ENCODE results near the gene HMX3.
A peak's percentile ranks its signal among the peaks of the same experiment; 100 is the strongest.

Gene HMX3

GRCh38 chr10:123148414-123149161, 12.8 kb downstream of the HMX3 start:
- Histone ChIP-seq H3K18ac (ENCODE audit: low read length) (no peak overlapping the region), H3K4ac (ENCODE audit: low read depth, low read length) (no peak overlapping the region), H2BK5ac (ENCODE audit: low read depth, low read length, poor library complexity) (no peak overlapping the region), H3K79me1 (ENCODE audit: low read length) (no peaks in the 10 kb centered on the region), H2BK12ac (ENCODE audit: low read length) (no peak overlapping the region), H3K79me2 (ENCODE audit: control insufficient read depth, insufficient read depth, low read length, poor library complexity) (no peaks in the 10 kb centered on the region), H3K4me1 (ENCODE audit: control insufficient read depth in 1 of 2, insufficient read depth in 2 of 2, low read length in 2 of 2) (peaks cover 9 to 14% of the 10 kb centered on the region in 2 experiments), H3K27ac (ENCODE audit: low read depth, low read length) (no peak overlapping the region), H3K27me3 (ENCODE audit: insufficient read depth, low read length) (peaks cover 78% of the 10 kb centered on the region), H2BK120ac (ENCODE audit: insufficient read depth, low read length, poor library complexity) (no peak overlapping the region), H2AFZ (ENCODE audit: insufficient read depth, low read length, poor library complexity) (peak overlapping the region; percentile 18), H3K36me3 (ENCODE audit: control insufficient read depth in 1 of 2, insufficient read depth in 2 of 2, low read length in 2 of 2) (no peaks in the 10 kb centered on the region), H3K14ac (ENCODE audit: low read length) (no peak overlapping the region), H4K12ac (ENCODE audit: low read depth, low read length) (no peak overlapping the region), H3K23ac (ENCODE audit: low read length) (no peak overlapping the region), H3K4me2 (ENCODE audit: low read length) (peak overlapping the region; percentile 35), H4K91ac (ENCODE audit: low read depth, low read length) (no peak overlapping the region), H3K4me3 (ENCODE audit: low read depth, low read length) (no peak overlapping the region), H2AK5ac (ENCODE audit: low read length) (no peak overlapping the region), H3K9ac (ENCODE audit: low read length) (no peak overlapping the region), H3K9me3 (ENCODE audit: insufficient read depth, low read depth, low read length) (peaks cover 5% of the 10 kb centered on the region), H4K8ac (ENCODE audit: low read depth, low read length) (no peak overlapping the region)
- WGBS (ENCODE audit: extremely low coverage, insufficient coverage, insufficient read length), result no CpG with 5 or more reads among the region's 55 CpGs
- DNase-seq, result no peak

- no peak for DNase-seq
- Histone ChIP-seq H3K4me1 (ENCODE audit: control insufficient read depth in 1 of 2, insufficient read depth in 2 of 2, low read length in 2 of 2) (peaks cover 9 to 14% of the 10 kb centered on the region in 2 experiments), H3K4me2 (ENCODE audit: low read length) (peak overlapping the region; percentile 70), H3K27ac (ENCODE audit: low read depth, low read length) (no peak overlapping the region), H3K4me3 (ENCODE audit: low read depth, low read length) (no peak overlapping the region), H2BK12ac (ENCODE audit: low read length) (no peak overlapping the region), H3K4ac (ENCODE audit: low read depth, low read length) (no peak overlapping the region), H3K9ac (ENCODE audit: low read length) (no peak overlapping the region), H3K9me3 (ENCODE audit: insufficient read depth, low read depth, low read length) (peaks cover 5% of the 10 kb centered on the region), H4K8ac (ENCODE audit: low read depth, low read length) (no peak overlapping the region), H3K14ac (ENCODE audit: low read length) (no peak overlapping the region), H2AFZ (ENCODE audit: insufficient read depth, low read length, poor library complexity) (no peak overlapping the region), H2BK5ac (ENCODE audit: low read depth, low read length, poor library complexity) (no peak overlapping the region), H2AK5ac (ENCODE audit: low read length) (no peak overlapping the region), H3K23ac (ENCODE audit: low read length) (no peak overlapping the region), H3K27me3 (ENCODE audit: insufficient read depth, low read length) (peaks cover 74% of the 10 kb centered on the region), H3K18ac (ENCODE audit: low read length) (no peak overlapping the region), H3K79me2 (ENCODE audit: control insufficient read depth, insufficient read depth, low read length, poor library complexity) (no peaks in the 10 kb centered on the region), H4K12ac (ENCODE audit: low read depth, low read length) (no peak overlapping the region), H3K79me1 (ENCODE audit: low read length) (no peaks in the 10 kb centered on the region), H3K36me3 (ENCODE audit: control insufficient read depth in 1 of 2, insufficient read depth in 2 of 2, low read length in 2 of 2) (no peaks in the 10 kb centered on the region), H4K91ac (ENCODE audit: low read depth, low read length) (no peak overlapping the region), H2BK120ac (ENCODE audit: insufficient read depth, low read length, poor library complexity) (no peak overlapping the region)
- WGBS (ENCODE audit: extremely low coverage, insufficient coverage, insufficient read length), result no CpG with 5 or more reads among the region's 12 CpGs
These were observed 13.4 kb downstream of the HMX3 start for GRCh38 chr10:123149162-123149567.

GRCh38 chr10:123149568-123150270, 13.9 kb downstream of the HMX3 start:
- no peaks in the 10 kb centered on the region for H3K36me3 ChIP-seq (ENCODE audit: control insufficient read depth in 1 of 2, insufficient read depth in 2 of 2, low read length in 2 of 2)
- no peak overlapping the region for H2BK5ac ChIP-seq (ENCODE audit: low read depth, low read length, poor library complexity)
- no CpG with 5 or more reads among the region's 76 CpGs for WGBS (ENCODE audit: extremely low coverage, insufficient coverage, insufficient read length)

GRCh38 chr10:123150271-123150985, 14.7 kb downstream of the HMX3 start:
- no peak overlapping the region for H3K9ac ChIP-seq (ENCODE audit: low read length)
- H3K9me3 ChIP-seq (ENCODE audit: insufficient read depth, low read depth, low read length), result peaks cover 5% of the 10 kb centered on the region
- no peak overlapping the region for H3K14ac ChIP-seq (ENCODE audit: low read length)
- no peak overlapping the region for H3K4me3 ChIP-seq (ENCODE audit: low read depth, low read length)
- H4K91ac ChIP-seq (ENCODE audit: low read depth, low read length), result no peak overlapping the region
- H4K12ac ChIP-seq (ENCODE audit: low read depth, low read length), result no peak overlapping the region
- H2AK5ac ChIP-seq (ENCODE audit: low read length), result no peak overlapping the region
- no peak overlapping the region for H3K4ac ChIP-seq (ENCODE audit: low read depth, low read length)
- no peak overlapping the region for H2BK5ac ChIP-seq (ENCODE audit: low read depth, low read length, poor library complexity)
- no CpG with 5 or more reads among the region's 34 CpGs for WGBS (ENCODE audit: extremely low coverage, insufficient coverage, insufficient read length)
- H3K79me2 ChIP-seq (ENCODE audit: control insufficient read depth, insufficient read depth, low read length, poor library complexity), result peaks cover 8% of the 10 kb centered on the region
- H3K27me3 ChIP-seq (ENCODE audit: insufficient read depth, low read length), result peaks cover 62% of the 10 kb centered on the region
- no peak overlapping the region for H3K27ac ChIP-seq (ENCODE audit: low read depth, low read length)
- H2BK120ac ChIP-seq (ENCODE audit: insufficient read depth, low read length, poor library complexity), result no peak overlapping the region
- H3K4me1 ChIP-seq (ENCODE audit: control insufficient read depth in 1 of 2, insufficient read depth in 2 of 2, low read length in 2 of 2), result peaks cover 9 to 14% of the 10 kb centered on the region in 2 experiments
- peak overlapping the region; percentile 70 for H3K4me2 ChIP-seq (ENCODE audit: low read length)
- H3K18ac ChIP-seq (ENCODE audit: low read length), result no peak overlapping the region
- H4K8ac ChIP-seq (ENCODE audit: low read depth, low read length), result no peak overlapping the region
- H2BK12ac ChIP-seq (ENCODE audit: low read length), result no peak overlapping the region
- H2AFZ ChIP-seq (ENCODE audit: insufficient read depth, low read length, poor library complexity), result peak overlapping the region; percentile 52
- H3K36me3 ChIP-seq (ENCODE audit: control insufficient read depth in 1 of 2, insufficient read depth in 2 of 2, low read length in 2 of 2), result no peaks in the 10 kb centered on the region
- peaks cover 7% of the 10 kb centered on the region for H3K79me1 ChIP-seq (ENCODE audit: low read length)
- no peak for DNase-seq
- H3K23ac ChIP-seq (ENCODE audit: low read length), result no peak overlapping the region

More at GRCh38 chr10:123149568-123150270, 13.9 kb downstream of the HMX3 start:
- Histone ChIP-seq H2BK120ac (ENCODE audit: insufficient read depth, low read length, poor library complexity) (no peak overlapping the region), H3K27ac (ENCODE audit: low read depth, low read length) (no peak overlapping the region), H4K12ac (ENCODE audit: low read depth, low read length) (no peak overlapping the region), H2AK5ac (ENCODE audit: low read length) (no peak overlapping the region), H3K79me2 (ENCODE audit: control insufficient read depth, insufficient read depth, low read length, poor library complexity) (peaks cover 5% of the 10 kb centered on the region), H3K14ac (ENCODE audit: low read length) (no peak overlapping the region), H3K4ac (ENCODE audit: low read depth, low read length) (no peak overlapping the region), H3K27me3 (ENCODE audit: insufficient read depth, low read length) (peaks cover 69% of the 10 kb centered on the region), H3K23ac (ENCODE audit: low read length) (no peak overlapping the region), H2BK12ac (ENCODE audit: low read length) (no peak overlapping the region), H3K4me3 (ENCODE audit: low read depth, low read length) (peak overlapping the region; percentile 41), H2AFZ (ENCODE audit: insufficient read depth, low read length, poor library complexity) (no peak overlapping the region), H4K91ac (ENCODE audit: low read depth, low read length) (no peak overlapping the region), H3K4me1 (ENCODE audit: control insufficient read depth in 1 of 2, insufficient read depth in 2 of 2, low read length in 2 of 2) (peaks cover 9 to 14% of the 10 kb centered on the region in 2 experiments), H3K9me3 (ENCODE audit: insufficient read depth, low read depth, low read length) (peaks cover 5% of the 10 kb centered on the region), H3K9ac (ENCODE audit: low read length) (no peak overlapping the region), H3K79me1 (ENCODE audit: low read length) (peaks cover 5% of the 10 kb centered on the region), H3K4me2 (ENCODE audit: low read length) (peak overlapping the region; percentile 70), H3K18ac (ENCODE audit: low read length) (no peak overlapping the region), H4K8ac (ENCODE audit: low read depth, low read length) (no peak overlapping the region)
- DNase-seq, result peak in 1 of 2 donors; percentile 44
